H7 (cell line): Measurements from ENCODE around the gene NEO1. TPM values are rescaled to one million over a fixed set of nuclear protein-coding genes. Genes with fewer than 3 reads are reported as not detected.
A peak's percentile ranks its signal among the peaks of the same experiment; 100 is the strongest.

ENCODE experiments used
- DNase-seq: peaks from one replicate; pipeline ENCODE4 v3.0.0; 2012
- H3K27me3 ChIP-seq: 2 replicates; pipeline ENCODE4 v1.6.0; 2011; ENCODE audit warnings: mild to moderate bottlenecking, low read length; ENCODE audit not compliant: control insufficient read depth, insufficient read depth
- H3K36me3 ChIP-seq: replicated peaks from 2 replicates; pipeline ENCODE4 v1.5.1; 2011; ENCODE audit warnings: low read length; ENCODE audit not compliant: control insufficient read depth, insufficient read depth
- H3K4me3 ChIP-seq: 2 replicates; pipeline ENCODE4 v1.5.1; 2011; ENCODE audit warnings: low read depth, mild to moderate bottlenecking, control low read depth, low read length, moderate library complexity; ENCODE audit not compliant: insufficient read depth
- total RNA-seq: library from RNA; depleted of rRNA; stranded (reverse); fragments of >200 nt; shearing (Covaris generic); gene quantifications from 2 replicates; pipeline ENCODE4 v1.2.3, GENCODE V29; 2014

The NEO1 gene
- total RNA-seq, 1 experiment from 2014 or later = 28.9 TPM

DNA sequence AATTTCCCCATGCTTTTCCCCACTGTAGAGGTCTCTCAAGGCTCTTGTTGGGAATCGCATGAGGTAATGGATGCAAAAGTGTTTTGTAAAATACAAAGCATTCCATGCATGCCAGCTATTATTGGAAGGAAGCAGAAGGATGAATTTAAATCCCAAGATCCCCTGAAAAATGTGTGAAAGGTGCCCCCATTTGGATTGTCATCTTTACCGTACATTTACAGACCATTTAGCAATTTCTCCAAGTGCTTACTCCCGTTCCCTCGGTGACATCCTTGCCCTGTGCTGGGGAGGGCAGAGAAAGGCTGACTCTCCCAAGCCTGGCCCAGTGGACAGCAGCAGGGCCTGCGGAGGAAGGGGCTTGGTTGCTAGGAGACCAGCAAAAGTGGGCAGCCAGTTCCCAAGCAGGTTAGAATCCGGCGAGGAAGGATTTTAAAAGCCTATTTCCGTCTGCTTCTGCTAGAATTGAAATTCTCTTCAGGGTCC is 31.1 kb upstream of the NEO1 start:
- Histone ChIP-seq H3K4me3 (no peak overlapping the region), H3K27me3 (no peaks in the 10 kb centered on the region), H3K36me3 (no peaks in the 10 kb centered on the region)
- DNase-seq = peak; percentile 50

DNA sequence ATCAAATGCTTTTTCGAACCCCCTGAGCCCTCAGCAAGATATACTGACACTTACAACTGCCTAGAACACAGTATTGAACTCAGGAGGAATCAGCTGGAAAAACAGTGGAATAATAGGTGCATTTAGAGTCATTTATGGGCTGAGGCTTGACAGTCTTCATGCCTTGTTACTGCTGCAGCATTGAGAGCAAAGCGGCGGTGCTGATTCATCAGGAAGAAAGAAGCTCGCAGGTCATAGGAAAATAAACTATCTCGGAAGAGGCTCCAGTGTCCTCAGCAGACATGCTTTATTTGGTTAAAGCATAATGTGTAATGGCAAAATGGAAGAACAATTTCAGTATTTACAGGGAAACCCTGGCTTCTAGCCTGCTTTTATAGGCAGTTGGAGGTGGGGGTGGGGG is 30.1 kb upstream of the NEO1 start:
- H3K27me3 ChIP-seq = no peaks in the 10 kb centered on the region
- no peaks in the 10 kb centered on the region for H3K36me3 ChIP-seq
- no peak for DNase-seq
- H3K4me3 ChIP-seq = no peak overlapping the region

DNA sequence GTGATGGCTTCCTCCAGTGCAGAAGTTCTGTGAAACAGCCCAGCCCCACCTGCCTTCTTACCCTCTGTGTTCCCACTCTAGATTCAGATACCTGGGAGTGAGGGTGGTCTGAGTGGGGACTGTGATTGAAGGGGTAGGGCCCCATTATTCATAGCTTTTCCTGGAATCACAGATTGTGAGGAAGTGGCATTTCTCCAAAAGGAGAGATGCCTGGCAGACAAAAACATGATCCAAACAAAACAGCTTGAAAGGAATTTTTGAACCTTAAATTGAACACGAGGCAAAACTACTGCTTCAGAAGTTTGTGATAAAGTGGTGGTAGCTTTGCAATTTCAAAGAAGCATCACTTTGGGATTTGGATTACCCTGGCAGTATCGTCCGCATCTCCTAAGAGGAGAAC is 29.2 kb upstream of the NEO1 start:
- DNase-seq = no peak
- H3K36me3 ChIP-seq = no peaks in the 10 kb centered on the region
- H3K27me3 ChIP-seq = no peaks in the 10 kb centered on the region
- H3K4me3 ChIP-seq = no peak overlapping the region

DNA sequence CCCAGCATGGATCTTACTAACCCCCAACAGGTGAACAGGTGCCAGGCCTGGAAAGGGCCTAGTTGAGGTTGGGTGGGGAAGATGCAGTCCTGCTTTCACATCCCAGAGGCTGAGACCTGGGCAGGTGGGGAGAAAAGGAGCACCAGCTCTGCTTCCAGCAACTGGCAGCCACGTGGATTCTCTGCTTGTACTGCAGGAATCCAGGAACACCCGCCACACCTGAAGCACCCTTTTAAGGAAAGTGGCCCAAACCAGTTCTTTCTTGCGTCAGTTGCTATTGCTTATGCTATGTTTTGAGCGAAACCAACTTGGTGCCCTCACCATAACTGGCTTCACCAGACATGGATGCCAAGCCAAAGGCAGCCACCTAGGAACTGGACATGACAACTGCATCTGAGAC is 28.1 kb upstream of the NEO1 start:
- no peak overlapping the region for H3K4me3 ChIP-seq
- no peaks in the 10 kb centered on the region for H3K36me3 ChIP-seq
- no peaks in the 10 kb centered on the region for H3K27me3 ChIP-seq
- DNase-seq = no peak

DNA sequence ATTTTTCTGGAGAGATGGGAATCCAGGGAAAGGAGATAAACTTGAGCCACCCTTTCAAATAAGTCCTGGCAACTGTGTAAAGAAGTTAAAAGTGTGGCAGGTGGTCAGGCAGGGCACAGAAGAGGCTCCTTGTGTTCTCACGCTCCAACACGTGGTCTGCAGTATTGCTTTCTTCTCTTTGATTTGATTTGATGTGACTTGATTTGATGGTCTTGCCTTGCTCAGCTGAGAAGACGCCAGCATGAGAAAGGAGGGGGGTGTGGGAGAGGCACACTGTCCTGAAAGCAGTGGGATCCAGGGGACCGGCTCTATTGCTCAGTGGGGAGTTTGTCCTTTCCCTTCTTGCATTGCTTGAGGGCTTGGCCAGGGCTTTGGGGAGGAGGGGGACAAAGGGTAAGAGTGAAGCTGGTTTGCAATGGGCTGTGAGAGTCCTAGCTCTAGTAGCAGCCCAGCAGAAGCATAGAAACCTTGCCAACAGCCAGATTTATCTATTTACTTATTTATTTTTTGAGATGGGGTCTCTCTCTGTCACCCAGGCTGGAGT is 25.7 kb upstream of the NEO1 start:
- Histone ChIP-seq H3K4me3 (no peak overlapping the region), H3K36me3 (no peaks in the 10 kb centered on the region), H3K27me3 (no peaks in the 10 kb centered on the region)
- no peak for DNase-seq

DNA sequence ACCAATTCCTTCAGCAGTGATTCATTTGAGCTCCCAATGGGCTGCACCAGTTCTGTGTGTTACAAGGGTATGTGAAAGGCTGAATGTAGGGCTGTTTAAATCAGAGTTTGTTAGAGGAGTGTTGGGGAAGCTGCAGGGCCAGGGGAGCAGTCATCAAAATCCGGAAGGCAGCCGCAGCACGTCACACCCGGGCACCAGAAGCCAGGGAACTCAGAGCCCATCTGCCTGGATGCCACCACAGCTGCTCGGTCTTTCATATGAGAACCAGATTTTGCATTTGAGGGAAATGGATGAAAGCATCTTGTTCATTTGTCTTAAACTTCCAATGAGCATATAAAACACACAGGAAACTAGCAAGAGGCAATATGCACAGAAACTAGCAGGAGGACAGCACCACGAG is 24.2 kb upstream of the NEO1 start:
- Histone ChIP-seq H3K27me3 (no peaks in the 10 kb centered on the region), H3K4me3 (no peak overlapping the region), H3K36me3 (no peaks in the 10 kb centered on the region)
- no peak for DNase-seq

DNA sequence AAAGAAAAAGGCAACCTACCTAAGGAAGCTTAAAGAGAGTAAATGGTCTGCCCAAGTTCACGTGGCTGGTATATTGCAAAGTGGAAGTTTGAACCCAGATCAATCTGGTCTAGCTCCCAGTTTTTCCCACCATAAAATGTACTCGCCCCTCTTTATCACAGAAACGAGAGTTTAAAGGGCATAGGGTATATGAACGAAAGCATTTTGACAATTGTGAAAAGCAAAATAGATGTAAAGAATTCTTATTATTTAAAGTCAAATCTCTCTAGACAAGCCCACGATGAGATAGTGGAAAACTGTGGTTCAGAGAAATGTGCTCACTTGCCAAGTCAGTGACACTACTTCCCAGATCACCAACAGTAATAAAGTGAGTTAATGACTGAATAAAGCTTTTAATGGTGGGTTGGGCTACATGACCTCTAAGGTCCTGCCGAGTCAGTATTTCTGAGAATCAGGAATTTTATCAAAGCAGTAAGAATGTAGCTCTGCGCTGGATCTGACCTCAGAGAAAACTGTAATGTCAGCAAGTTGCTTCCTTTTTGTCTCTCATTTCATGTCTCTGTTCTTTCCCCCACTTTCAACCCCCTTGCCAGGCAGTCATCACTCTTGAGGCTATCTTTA is 23.3 kb upstream of the NEO1 start:
- Histone ChIP-seq H3K27me3 (no peaks in the 10 kb centered on the region), H3K4me3 (no peak overlapping the region), H3K36me3 (no peaks in the 10 kb centered on the region)
- no peak for DNase-seq

DNA sequence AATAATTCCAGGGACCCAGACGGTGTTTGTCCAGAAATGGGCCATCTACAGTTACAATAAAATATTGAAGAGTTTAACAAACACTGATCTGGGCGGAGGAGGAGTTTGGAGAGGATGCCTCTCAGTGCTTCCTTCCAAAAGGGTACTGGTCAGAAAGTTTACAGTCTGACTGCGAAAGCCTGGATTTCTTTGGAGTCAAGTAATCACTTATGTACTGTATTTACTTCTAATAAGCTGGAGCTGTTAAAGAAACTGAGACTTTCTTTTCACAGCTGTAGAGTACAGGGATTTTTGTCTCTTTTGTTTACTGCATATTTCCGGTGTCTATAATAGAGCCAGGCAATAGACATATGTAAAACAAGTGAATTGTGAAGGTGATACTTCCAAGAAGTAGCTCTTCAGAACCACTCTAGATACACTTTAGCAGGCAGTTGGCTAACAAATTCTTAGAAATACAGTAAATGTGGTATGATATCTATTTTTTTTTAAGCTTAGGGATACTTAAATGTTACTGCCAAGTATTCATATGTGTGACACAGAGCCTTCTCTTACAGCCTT is 22.1 kb upstream of the NEO1 start:
- Histone ChIP-seq H3K4me3 (no peak overlapping the region), H3K36me3 (no peaks in the 10 kb centered on the region), H3K27me3 (no peaks in the 10 kb centered on the region)
- no peak for DNase-seq

DNA sequence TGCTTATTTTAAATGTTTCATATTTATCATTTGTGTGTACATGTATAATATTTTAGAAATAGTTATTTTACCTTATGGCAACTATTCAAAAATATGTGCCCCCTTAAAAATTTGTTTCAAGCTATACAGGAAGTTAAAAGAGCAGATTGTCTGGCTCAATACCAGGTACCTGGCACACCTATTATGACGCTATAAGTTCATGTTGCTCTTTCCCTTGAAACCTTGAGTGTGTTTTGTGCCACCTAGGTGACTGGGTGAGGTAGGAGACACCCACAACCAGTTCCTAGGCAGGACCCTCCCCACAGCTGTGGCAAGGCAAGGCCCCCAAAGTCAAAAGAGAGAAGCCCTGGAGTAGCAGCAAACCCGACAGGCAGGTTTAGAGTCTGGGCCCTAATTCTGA is 20.6 kb upstream of the NEO1 start:
- DNase-seq = no peak
- H3K4me3 ChIP-seq = no peak overlapping the region
- no peaks in the 10 kb centered on the region for H3K27me3 ChIP-seq
- no peaks in the 10 kb centered on the region for H3K36me3 ChIP-seq

DNA sequence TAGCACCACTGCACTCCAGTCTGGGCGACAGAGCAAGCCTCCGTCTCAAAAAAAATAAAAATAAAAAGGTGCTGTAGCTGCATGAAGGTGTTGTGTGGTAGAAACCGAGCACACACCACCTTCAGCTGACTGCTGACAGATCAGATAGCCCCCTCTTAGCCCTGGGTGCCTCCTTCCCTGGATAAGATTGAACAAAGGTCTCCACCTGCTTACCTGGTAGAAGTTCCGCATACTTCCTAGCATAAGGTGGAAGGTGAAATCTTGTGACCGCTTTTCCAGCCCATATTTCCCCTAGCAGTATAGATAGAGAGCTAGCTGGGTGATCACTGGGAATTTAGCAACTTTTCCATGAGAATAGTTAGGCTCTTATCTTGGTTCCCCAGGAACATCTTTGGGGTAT is 18.7 kb upstream of the NEO1 start:
- no peak for DNase-seq
- Histone ChIP-seq H3K27me3 (no peaks in the 10 kb centered on the region), H3K4me3 (no peak overlapping the region), H3K36me3 (no peaks in the 10 kb centered on the region)

DNA sequence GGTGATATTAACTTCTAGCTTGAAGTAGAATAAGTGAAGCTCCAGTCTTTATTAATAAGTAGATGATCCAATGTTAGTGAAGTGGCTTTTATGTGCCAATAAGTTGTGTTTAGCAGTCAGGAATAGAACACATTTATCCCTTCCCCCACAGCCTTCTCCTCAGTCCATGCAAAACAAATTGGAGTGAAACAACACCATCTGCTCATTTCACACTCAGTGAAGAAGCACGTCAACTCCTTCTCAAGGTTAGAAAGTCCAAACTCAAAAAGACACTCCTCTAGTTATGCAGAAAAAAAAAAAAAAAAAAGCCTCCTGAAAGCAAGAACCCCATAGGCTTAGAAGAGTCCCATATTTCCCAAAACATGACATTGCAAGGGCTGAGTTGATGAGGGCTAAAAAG is 18.0 kb upstream of the NEO1 start:
- H3K36me3 ChIP-seq = no peaks in the 10 kb centered on the region
- no peaks in the 10 kb centered on the region for H3K27me3 ChIP-seq
- H3K4me3 ChIP-seq = no peak overlapping the region
- no peak for DNase-seq

DNA sequence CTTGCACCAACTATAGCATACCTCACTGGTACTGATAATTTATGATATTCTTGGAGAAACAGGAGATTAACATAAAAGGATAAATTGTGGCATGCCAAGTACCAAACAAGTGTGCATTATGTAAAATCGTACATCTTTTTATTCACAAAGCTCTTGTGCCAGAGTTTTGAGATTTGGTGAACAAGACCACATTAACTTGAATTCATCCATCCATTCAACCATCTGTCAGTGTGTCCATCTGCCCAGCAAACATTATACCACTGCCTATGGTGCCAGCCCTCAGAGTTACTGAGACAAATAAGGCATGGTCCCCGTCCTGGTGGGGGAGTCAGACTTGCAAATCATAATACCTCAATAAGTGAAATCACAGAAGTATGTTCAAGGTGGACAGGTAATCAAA is 17.0 kb upstream of the NEO1 start:
- H3K4me3 ChIP-seq = no peak overlapping the region
- no peaks in the 10 kb centered on the region for H3K36me3 ChIP-seq
- DNase-seq = no peak
- H3K27me3 ChIP-seq = no peaks in the 10 kb centered on the region

DNA sequence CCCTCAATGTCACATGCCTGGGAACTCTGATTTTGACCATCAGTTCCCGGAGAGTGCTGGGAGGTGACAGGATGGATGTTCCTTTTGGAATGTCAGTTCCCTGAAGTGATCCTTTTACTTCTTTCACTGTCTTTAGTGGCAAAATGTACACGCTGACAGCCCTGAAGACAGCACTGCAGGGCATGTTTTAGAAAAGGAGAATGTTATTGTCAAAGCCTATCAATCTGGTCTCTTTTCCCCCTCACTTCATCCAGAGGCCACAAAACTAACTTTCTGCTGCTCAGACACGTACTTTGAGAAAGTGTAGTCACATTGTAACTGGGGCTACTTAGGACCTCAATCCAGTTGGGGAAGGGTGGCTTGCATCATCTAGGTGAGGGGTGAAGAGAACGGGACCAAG is 14.0 kb upstream of the NEO1 start:
- H3K36me3 ChIP-seq = no peaks in the 10 kb centered on the region
- no peak overlapping the region for H3K4me3 ChIP-seq
- DNase-seq = no peak
- no peaks in the 10 kb centered on the region for H3K27me3 ChIP-seq

DNA sequence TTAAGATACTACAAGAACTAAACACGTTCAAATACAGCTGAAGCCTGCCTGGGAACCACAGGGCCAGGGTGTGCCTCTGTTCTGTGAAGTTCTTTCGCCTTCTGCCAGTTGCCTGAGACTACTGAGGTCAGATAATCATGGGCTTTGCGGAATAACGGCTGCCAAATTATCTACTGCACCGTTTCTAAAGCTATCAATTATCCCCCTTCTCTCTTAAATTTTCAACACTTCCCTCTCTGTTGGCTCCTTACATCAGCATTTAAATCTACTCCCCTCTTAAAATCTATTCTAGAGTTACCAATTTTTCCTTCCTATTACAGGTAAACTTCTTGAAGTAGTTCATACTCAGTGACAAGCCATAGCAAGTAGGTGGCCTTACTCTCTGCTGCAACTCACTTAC is 6.2 kb upstream of the NEO1 start:
- no peak for DNase-seq
- Histone ChIP-seq H3K27me3 (no peaks in the 10 kb centered on the region), H3K36me3 (no peaks in the 10 kb centered on the region)

DNA sequence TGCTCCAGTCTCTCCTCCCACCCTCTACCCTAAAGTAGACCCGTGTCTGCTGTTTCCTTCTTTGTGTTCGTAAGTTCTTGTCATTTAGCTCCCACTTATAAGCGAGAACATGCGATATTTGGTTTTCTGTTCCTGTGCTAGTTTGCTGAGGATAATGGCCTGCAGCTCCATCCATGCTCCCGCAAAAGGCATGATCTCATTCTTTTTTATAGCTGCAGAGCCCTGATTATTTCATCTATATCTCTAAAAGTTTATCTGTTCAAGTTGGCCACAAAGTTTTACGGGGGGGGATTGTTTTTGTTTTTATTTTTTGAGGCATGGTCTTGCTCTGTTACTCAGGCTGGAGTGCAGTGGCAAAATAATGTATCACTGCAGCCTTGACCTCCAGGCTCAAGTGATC is 4.4 kb upstream of the NEO1 start:
- H3K36me3 ChIP-seq = no peaks in the 10 kb centered on the region
- no peak for DNase-seq
- no peaks in the 10 kb centered on the region for H3K27me3 ChIP-seq
- H3K4me3 ChIP-seq = no peak overlapping the region

More for the DNA sequence above, 6.2 kb upstream of the NEO1 start:
- no peak overlapping the region for H3K4me3 ChIP-seq
